Astrocyte of the cerebellum (primary cell): ENCODE measurements around the gene AMFR.

ENCODE experiments used
- DNase-seq: peaks from one replicate; pipeline ENCODE4 v3.0.0-alpha.2; 2011; ENCODE audit warnings: low read depth
- H3K4me3 ChIP-seq: 2 replicates; pipeline ENCODE4 v1.5.1; 2011; ENCODE audit warnings: mild to moderate bottlenecking, low read depth, low read length, moderate library complexity
- in situ Hi-C: cut with HindIII; loops from 2 replicates; pipeline ENCODE4 v1.10.0; 2017; ENCODE audit warnings: low sequenced_read_pairs
- TF ChIP-seq, protein P1 (sequence below): IDR thresholded peaks from 2 replicates; pipeline ENCODE4 v1.5.1; 2012; ENCODE audit warnings: low read length, low read depth, moderate library complexity, mild to moderate bottlenecking; ENCODE audit errors: missing control alignments

The AMFR gene

DNA sequence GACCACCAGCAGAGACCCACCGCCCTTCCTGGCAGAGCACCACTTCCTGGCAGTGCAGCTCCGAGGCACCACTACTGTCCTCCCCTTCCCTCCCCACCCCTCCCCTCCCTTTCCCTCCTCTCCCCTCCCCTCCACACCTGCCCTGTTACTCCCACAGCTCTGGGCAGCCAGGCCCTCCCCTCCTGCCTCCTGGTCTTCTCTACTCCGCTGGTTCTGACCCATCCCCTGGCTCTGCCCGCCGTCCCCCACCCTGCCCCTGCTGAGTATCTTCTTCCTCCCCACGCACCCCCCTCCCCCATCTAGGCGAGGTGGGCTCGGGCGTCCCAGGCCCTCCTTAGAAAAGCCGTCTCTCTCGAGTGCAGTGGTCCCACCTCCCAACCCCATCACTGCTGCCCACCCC, 77.7 kb downstream of the AMFR start:
- no peak for DNase-seq
- in situ Hi-C loops = no loop called here

GRCh38 chr16:56347166-56347565, 78.2 kb downstream of the AMFR start:
- TF ChIP-seq, protein P1, sequence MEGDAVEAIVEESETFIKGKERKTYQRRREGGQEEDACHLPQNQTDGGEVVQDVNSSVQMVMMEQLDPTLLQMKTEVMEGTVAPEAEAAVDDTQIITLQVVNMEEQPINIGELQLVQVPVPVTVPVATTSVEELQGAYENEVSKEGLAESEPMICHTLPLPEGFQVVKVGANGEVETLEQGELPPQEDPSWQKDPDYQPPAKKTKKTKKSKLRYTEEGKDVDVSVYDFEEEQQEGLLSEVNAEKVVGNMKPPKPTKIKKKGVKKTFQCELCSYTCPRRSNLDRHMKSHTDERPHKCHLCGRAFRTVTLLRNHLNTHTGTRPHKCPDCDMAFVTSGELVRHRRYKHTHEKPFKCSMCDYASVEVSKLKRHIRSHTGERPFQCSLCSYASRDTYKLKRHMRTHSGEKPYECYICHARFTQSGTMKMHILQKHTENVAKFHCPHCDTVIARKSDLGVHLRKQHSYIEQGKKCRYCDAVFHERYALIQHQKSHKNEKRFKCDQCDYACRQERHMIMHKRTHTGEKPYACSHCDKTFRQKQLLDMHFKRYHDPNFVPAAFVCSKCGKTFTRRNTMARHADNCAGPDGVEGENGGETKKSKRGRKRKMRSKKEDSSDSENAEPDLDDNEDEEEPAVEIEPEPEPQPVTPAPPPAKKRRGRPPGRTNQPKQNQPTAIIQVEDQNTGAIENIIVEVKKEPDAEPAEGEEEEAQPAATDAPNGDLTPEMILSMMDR = no peak
- DNase-seq = no peak
- in situ Hi-C loops = no loop called here
- H3K4me3 ChIP-seq = no peak overlapping the region

More for the DNA sequence above, 77.7 kb downstream of the AMFR start:
- TF ChIP-seq, protein P1 = no peak
- H3K4me3 ChIP-seq = no peak overlapping the region

- H3K4me3 ChIP-seq = no peak overlapping the region
- TF ChIP-seq, protein P1 = no peak
- DNase-seq = no peak
- in situ Hi-C loops = no loop called here
Measured at GRCh38 chr16:56346131-56346890, 79.0 kb downstream of the AMFR start.

GRCh38 chr16:56345406-56346050, 79.8 kb downstream of the AMFR start:
- TF ChIP-seq, protein P1 = no peak
- in situ Hi-C loops = no loop called here
- no peak overlapping the region for H3K4me3 ChIP-seq
- no peak for DNase-seq

DNA sequence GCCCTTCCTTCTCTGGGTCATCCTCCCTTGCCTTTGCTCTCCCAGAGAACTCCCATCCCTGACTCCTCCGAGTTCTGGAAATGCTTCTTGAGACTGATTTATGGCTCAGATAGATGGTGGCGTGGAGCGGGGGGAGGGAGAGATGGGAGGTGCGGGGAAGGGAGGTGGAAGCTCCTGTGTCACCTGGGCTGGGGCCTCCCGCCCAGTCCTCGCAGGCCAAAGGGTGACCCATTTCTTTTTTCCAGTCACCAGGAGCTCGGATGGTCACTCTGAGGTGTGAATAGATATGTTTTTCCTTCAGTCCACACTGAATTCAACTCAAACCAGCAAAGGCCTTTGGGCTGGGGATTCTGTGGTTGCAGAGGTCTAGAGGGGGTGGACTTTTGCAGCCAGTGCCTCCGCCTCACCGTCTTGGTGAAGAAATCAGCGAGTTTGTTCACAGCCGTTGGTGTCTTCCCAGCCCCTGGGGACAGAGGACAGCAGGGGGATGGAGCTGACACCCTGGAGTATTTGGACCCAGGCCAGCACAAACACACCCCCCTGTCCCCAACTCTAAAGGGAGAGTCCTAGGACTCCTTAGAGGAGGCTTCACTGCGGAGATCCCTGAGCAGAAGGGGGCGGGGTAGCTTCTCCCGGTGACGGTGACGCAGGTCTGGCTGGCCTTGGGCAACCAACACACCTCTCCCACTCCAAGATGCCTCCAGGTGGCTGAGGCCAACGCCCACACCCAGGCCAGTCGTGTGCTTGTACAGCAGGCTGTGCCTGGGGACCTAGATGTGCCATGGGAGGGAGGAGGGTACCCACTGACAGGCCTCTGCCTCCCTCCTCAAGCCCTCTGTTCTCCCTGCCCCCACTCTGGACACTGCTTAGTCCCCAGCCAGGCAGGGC, 80.6 kb downstream of the AMFR start:
- DNase-seq = no peak
- no peak overlapping the region for H3K4me3 ChIP-seq
- in situ Hi-C loops = no loop called here
- TF ChIP-seq, protein P1 = no peak
